A673 (cell line): ENCODE data around the gene ZP2.

Experiments
- CTCF ChIP-seq: fragments of 300-800, 200-600 bp; sonication (generic); conservative IDR thresholded peaks from 2 replicates; pipeline ENCODE4 v1.5.1; 2017; ENCODE audit warnings: low read depth, mild to moderate bottlenecking, antibody characterized with exemption, low read length, moderate library complexity, mixed read lengths
- EZH2 ChIP-seq: fragments of 200-600 bp; sonication (generic); IDR thresholded peaks from 2 replicates; pipeline ENCODE4 v1.6.1; 2017; ENCODE audit warnings: borderline replicate concordance, low read depth, mild to moderate bottlenecking, mixed read lengths, antibody characterized with exemption, low read length; ENCODE audit not compliant: poor library complexity, severe bottlenecking

- TF ChIP-seq CTCF (no peak), EZH2 (no peak)
Observed at GRCh38 chr16:21166561-21166961, 44.8 kb downstream of the ZP2 start.
